Measurements from ENCODE around the gene SHOC1.
"Not testable (repeated sequence)": the region's sequence is repeated elsewhere in the genome, so short reads cannot be mapped to it uniquely, and the experiment has no call there.

Gene SHOC1

DNA sequence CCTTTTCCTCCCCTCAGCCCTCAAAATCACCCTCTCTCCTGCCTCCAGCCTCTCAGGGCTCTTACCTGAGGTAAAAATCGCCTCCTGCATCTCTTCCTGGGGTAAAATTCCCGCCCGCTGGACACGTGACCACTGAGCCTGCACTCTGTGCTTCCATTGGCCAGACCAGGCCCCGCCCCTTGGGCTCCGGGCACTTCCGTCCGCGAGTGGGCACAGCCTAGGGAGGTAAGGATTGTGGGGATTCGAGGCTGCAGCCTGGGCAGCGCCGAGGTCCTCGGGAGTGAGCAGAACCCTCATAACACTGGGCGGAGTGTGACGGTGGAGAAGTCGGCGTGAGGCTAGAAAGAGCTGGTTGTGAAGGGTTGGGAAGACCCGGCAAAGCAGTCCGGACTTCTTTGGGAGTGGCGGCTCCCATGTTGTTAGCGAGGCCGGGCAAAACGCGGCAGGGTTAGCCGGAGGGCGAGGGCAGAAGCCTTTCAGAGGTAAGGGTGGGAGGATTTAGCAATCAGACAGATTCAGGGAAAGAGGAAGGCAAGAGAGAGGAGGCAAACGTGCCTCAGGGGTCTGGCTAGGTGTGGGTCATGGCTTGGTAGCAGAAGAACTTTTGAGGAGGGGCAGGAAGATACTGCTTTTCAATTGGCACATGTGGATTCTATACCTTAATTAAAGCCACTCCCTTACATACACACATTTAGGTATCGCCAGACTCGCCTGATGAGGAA is at the start of gene SHOC1:
TSS of gene SHOC1 (minus strand) at position 103 of the 722 bp plus-strand sequence. CDS start 3,519 bp downstream, outside the sequence.
- no peak for DNase-seq

DNA sequence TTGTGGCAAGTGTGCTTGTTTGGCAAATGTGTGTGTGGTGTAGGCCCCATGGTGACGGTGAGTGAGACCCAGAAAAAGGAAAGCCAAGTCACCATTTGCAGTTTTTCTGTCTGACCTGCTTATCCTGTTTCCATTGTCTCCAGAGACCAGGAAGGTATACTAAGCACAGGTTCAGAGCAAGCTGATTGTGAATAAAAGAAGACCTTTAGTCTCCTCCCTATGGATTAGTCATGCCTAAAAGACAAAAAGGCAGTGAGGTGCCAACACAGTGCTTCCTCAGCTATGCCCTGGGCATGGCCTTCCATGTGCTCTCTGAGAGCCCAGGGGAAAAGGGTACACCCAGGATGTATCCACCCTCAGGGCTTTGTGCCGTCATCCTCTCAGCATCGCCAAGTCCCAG is 49.2 kb upstream of the SHOC1 start:
- DNase-seq, result no peak

DNA sequence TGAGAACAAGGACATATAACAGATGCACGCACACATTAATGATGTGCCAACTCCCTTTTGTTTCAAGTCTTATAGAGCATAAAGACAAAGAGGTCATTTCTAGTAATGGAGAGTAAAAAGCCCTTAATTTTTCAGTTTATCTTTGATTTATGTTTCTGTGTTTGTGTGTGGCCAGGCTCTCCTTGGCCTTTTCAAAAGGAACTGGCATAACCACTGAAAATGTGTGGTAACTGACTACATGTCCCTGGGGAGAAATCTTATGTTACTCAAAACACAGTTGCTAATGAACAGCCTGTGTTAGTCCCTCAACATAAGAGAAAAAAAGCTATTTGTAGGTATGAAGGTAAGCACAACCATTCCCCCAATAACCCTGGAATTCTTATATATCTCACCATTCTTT is 47.6 kb upstream of the SHOC1 start:
- no peak for DNase-seq

GRCh38 chr9:111840442-111840841 is 45.7 kb upstream of the SHOC1 start:
- DNase-seq, result no peak

DNA sequence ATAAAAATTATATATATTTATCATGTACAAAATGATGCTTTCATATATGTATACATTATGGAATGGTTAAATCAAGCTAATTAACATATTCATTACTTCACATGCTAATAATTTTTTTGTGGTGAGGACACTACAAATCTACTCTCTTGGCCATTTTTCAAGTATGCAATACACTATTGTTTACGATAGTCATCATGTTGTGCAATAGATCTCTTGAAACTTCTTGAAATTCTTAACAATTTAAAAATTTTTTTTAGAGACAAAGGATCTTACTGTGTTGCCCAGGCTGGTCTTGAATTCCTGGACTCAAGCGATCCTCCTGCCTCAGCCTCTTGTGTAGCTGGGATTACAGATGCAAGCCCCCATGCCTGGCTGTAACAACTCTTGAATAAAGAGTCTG is 45.2 kb upstream of the SHOC1 start:
- no peak for DNase-seq

- DNase-seq, result no peak
These were observed 44.6 kb upstream of the SHOC1 start for GRCh38 chr9:111839387-111839786.

GRCh38 chr9:111838439-111838838 is 43.7 kb upstream of the SHOC1 start:
- DNase-seq, result no peak

DNA sequence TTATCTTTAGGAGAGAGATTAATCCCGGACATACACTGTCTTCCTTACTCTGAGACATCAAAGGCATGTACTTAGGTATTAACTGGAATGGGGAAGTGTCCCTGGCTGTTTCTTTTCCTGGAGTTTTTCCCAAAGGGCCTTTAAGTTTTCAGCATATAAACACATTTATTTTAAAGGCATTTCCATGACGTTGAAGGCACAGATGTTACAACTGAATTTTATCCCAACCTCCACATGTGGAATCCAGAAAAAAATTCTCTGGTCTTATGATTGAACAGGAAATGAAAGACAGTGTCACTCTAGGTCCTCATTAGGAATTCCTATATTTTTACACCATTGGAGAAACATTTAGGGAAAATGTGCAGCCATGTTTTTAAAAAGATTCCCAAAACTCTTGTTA is 41.6 kb upstream of the SHOC1 start:
- DNase-seq, result no peak

DNA sequence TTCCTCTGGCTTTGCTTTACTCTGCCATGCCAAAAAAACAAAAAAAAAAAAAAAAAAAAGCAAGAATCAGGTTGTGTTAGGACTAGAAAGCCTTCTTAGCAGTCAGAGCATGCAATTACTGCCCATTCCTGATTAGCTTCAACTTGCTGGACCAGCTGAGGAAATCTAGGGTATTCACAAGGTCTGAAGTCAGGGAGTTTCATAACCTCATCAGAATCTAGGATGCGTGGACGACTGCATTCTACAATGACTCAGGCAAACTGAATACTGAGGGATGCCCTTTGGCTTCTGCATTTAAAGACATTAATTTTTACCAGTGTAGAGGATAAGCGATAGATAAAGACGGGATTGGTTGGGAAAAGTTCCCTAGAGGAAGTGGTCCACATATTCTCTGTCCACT is 39.2 kb upstream of the SHOC1 start:
- no peak for DNase-seq

- no peak for DNase-seq
These were observed 37.7 kb upstream of the SHOC1 start for GRCh38 chr9:111832449-111832848.

DNA sequence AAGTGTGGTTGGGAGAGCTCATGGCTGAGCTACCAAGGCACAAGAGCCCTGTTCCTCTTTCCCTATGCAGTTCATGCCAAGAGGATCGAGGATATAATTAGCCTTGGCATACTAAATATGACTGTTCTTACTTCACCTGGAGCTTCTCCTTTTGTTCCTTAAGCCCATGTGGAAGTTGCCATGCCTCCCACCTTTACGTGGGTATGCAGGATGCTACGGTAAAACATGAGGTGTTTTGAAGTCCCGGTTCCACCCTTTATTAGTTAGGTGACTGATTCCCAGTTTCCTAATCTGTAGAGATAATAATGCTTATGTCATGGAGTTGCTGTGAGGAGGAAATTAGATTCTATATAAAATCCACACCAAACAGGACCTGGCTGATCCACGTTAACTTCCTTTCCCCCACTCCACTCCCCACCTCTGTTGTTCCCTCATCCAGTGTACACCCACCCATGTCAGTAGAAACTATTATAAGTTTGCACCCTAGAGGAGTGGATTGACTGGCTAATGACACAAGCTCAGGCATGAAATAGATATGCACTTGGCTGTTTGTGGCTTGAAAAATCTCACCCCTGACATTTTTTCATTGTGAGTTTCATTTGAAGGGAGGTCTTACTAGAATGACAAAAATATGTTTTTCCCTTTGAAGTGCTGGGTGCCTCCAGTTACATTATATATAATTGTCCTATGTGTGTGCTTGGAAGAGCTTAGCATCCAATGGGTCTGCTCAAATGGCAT is 36.8 kb upstream of the SHOC1 start:
- DNase-seq, result no peak

DNA sequence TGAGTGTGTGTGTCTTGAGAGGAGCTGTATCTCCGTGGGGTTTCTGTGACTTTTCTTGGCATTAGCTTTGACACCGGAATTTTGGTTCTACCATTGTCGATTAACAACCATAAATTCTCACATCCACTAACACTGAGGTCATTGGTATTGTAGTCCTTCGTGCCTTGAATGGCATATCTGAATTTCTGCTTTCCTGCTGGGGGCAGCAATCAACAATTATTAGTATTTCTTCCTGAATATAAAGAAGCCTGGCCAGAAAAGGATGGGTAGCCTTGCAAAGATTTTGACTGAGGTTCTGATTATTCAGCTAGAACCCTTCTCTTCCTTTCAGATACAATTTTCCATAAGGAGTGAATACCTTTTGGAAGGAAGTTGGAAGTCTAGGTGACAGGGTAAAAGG is 33.5 kb upstream of the SHOC1 start:
- no peak for DNase-seq

DNA sequence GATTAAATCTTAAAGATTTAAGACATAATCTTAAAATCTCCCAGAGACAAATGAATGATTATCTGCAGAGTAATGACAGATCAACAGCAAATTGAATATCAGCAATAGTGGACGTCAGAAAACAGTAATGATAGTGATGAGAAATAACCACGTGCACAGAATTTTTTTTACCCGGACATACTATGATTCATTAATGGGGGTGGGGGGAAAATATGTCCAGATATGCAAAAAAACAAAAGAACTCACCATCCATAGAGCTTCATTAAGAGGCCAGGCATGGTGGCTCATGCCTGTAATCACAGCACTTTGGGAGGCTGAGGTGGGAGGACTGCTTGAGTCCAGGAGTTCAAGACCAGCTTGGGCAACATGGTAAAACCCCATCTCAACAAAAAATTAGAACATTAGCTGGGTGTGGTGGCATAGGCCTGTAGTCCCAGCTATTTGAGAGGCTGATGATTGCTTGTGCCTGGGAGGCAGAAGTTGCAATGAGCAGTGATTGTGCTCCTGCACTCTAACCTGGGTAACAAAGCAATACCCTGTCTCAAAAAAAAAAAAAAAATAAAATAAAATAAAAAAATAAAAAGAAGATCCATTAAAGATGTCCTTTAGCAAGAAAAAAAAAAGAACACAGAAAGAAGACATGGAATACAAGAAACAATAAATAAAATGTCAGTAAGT is 30.9 kb upstream of the SHOC1 start:
- no peak for DNase-seq

- no peak for DNase-seq
These were observed 26.3 kb upstream of the SHOC1 start for GRCh38 chr9:111821006-111821528.

DNA sequence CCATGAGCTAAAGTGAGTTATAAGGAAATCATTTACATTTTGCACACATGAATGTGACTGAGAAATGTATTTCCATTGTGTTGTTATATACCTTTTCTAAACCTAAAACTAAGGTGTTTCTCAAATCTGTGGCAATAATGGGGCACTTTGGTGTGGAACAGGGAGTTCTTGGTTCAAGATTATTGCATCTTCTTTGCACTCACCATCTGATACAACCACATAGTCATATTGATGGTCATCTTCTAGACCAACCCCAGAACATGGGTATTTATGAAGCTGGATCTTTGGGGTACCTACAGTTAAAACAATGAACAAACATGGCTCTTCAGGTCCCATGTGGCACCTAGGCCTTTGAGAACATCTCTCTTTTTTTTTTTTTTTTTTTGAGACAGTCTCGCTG is 24.6 kb upstream of the SHOC1 start:
- no peak for DNase-seq

- DNase-seq, result no peak
These were observed 20.7 kb upstream of the SHOC1 start for GRCh38 chr9:111815285-111816070.

- DNase-seq, result no peak
These were observed 17.6 kb upstream of the SHOC1 start for GRCh38 chr9:111812337-111812736.

GRCh38 chr9:111810908-111811307 is 16.2 kb upstream of the SHOC1 start:
- DNase-seq, result no peak

DNA sequence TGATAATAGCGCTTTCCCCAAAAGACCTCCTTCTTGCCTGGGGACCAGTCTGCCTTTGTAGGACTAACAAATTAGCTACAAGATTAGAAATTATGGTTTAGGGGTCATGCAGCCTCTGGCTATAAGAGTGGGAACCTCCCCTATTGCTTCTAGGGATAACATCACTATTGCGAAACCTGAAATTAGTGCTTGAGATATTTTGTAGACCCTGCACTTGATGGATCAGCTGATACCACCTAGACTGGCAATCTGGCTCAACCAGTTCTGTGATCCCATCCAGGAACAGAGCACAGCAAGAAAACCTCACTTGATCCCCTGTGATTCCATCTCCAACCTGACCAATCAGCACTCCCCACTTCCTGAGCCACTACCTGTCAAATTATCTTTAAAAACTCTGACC is 15.7 kb upstream of the SHOC1 start:
- not testable (repeated sequence) for DNase-seq

DNA sequence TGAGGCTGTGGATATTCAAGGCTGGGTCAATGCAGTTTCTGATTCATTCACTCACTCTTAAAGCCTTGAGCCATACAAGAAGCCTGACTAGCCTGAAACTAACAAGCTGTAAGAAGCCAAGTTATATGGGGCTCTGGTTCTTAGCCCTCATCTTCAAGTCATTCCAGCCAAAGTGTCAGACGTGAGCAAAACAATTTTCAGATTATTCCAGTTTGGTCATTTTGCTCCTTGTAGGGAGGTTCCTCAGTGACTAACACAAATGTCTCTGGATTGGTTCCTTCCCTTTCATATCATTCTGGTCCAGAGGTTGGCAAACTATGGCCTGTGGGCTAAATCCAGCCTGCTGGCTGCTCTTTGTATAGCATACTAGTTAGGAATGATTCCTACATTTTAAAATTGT is 12.5 kb upstream of the SHOC1 start:
- DNase-seq, result no peak

DNA sequence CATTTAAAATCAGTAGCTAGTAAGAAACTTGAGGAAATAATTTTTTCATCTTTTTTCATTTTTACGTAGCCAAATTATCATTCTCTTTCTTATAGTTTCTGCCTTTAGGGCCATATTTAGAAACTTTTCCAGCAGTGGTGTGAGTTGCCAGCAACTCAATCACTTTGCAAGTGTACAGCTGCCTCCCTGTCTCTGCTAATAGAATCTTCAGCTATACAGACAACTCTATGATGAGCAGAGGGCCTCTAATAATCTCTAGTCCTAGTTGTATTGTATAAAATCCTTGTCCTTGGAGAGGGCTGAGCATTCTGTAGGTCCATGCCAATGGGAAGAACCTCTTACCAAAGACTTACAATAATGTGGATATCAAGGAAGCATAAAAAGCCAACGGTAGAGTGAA is 11.5 kb upstream of the SHOC1 start:
- no peak for DNase-seq

DNA sequence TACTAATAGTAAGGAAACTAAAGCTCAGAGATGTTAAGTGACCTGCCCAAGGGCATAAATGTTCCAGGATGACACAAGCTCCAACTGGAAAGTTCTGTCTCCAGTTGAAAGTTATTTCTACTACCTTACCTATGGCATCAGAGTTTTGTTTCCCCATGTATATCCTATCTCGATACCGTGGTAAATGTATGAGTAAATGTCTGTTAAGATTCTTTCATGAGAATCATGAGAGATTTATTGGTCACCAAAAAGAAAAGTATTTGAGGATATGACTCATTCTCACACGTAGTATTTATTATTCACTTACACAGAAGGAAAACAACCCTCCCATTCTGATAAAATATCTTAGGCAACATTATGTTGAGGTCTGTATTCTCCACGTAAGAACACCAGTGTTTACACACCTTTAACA is 11.1 kb upstream of the SHOC1 start:
- DNase-seq, result no peak

DNA sequence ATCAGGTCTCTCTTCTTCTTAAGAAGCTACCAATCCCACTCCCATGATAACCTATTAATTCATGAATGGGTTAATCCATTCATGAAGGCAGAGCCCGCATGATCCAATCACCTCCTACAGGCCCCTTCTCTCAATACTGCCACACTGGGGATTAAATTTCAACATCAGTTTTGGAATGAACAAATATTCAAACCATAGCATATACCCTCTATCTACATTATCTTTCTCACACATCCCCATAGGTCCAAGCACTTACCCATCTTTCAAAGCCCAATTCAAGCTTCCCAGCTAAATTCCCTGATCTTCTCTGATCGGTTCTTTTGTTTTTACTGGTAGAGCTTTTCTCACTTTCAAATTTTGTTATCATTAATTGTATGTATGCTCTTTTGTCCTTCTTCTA is 10.5 kb upstream of the SHOC1 start:
- DNase-seq, result no peak
